Neural cell (in vitro differentiated cells): ENCODE measurements around the gene CUL2. TPM values are rescaled to one million over a fixed set of nuclear protein-coding genes. Genes with fewer than 3 reads are reported as not detected.

ENCODE experiments used
- H2AFZ ChIP-seq: fragments of 200-600, 300-800 bp; sonication (generic), shearing (Covaris generic); 2 replicates; pipeline ENCODE4 v1.6.0; 2014; ENCODE audit warnings: low read depth, mild to moderate bottlenecking, antibody characterized with exemption, low read length, moderate library complexity
- H3F3A ChIP-seq: fragments of 200-600 bp; shearing (Covaris generic); 2 replicates; pipeline ENCODE4 v1.6.1; 2016; ENCODE audit warnings: mild to moderate bottlenecking, moderate library complexity, mixed read lengths, antibody characterized with exemption, low read length; ENCODE audit not compliant: insufficient read depth, poor library complexity, severe bottlenecking
- H3K27ac ChIP-seq: fragments of 200-600, 300-800 bp; sonication (generic), shearing (Covaris generic); 2 replicates; pipeline ENCODE4 v1.5.1; 2014; ENCODE audit warnings: mild to moderate bottlenecking, low read length, moderate library complexity
- H3K27me3 ChIP-seq: fragments of 300-800, 200-600 bp; sonication (generic), shearing (Covaris generic); 2 replicates; pipeline ENCODE4 v1.6.0; 2014; ENCODE audit warnings: mild to moderate bottlenecking, low read depth, low read length, moderate library complexity; ENCODE audit not compliant: insufficient read depth
- H3K36me3 ChIP-seq: fragments of 300-800, 200-600 bp; sonication (generic), shearing (Covaris generic); 2 replicates; pipeline ENCODE4 v1.5.1; 2014; ENCODE audit warnings: mild to moderate bottlenecking, antibody characterized with exemption, low read length, moderate library complexity; ENCODE audit not compliant: insufficient read depth
- H3K4me2 ChIP-seq: fragments of 300-800, 200-600 bp; sonication (generic), shearing (Covaris generic); 2 replicates; pipeline ENCODE4 v1.6.0; 2014; ENCODE audit warnings: mild to moderate bottlenecking, low read length
- H3K4me3 ChIP-seq: fragments of 300-800, 200-600 bp; sonication (generic), shearing (Covaris generic); 2 replicates; pipeline ENCODE4 v1.5.1; 2014; ENCODE audit warnings: mild to moderate bottlenecking, low read length, moderate library complexity
- H3K79me2 ChIP-seq: fragments of 200-600 bp; shearing (Covaris generic); replicated peaks from 2 replicates; pipeline ENCODE4 v1.6.0; 2014; ENCODE audit warnings: mild to moderate bottlenecking, low read length, moderate library complexity; ENCODE audit not compliant: insufficient read depth
- H3K9ac ChIP-seq: fragments of 300-800, 200-600 bp; sonication (generic), shearing (Covaris generic); 2 replicates; pipeline ENCODE4 v1.6.1; 2016; ENCODE audit warnings: mild to moderate bottlenecking, low read length, mixed read lengths
- H3K9me2 ChIP-seq: fragments of 200-600 bp; shearing (Covaris generic); 2 replicates; pipeline ENCODE4 v1.6.1; 2016; ENCODE audit warnings: mild to moderate bottlenecking, low read length, mixed read lengths; ENCODE audit not compliant: insufficient read depth
- H3K9me3 ChIP-seq: fragments of 200-600, 300-800 bp; sonication (generic), shearing (Covaris generic); 2 replicates; pipeline ENCODE4 v1.6.1; 2016; ENCODE audit warnings: mild to moderate bottlenecking, mixed run types, low read length, moderate library complexity, mixed read lengths
- H4K20me1 ChIP-seq: fragments of 200-600 bp; shearing (Covaris generic); 2 replicates; pipeline ENCODE4 v1.6.1; 2016; ENCODE audit warnings: mild to moderate bottlenecking, mixed run types; ENCODE audit not compliant: insufficient read depth
- EP300 ChIP-seq: fragments of 450-650 bp; conservative IDR thresholded peaks from 2 replicates; pipeline ENCODE4 v1.6.1; 2014; ENCODE audit warnings: antibody characterized with exemption, mild to moderate bottlenecking, moderate library complexity; ENCODE audit not compliant: poor library complexity, severe bottlenecking
- EZH2 ChIP-seq: fragments of 200-600, 300-800 bp; shearing (Covaris generic), sonication (generic); IDR thresholded peaks from 2 replicates; pipeline ENCODE4 v1.6.1; 2014; ENCODE audit warnings: antibody characterized with exemption, low read length, borderline replicate concordance, mild to moderate bottlenecking; ENCODE audit not compliant: insufficient read depth, poor library complexity, severe bottlenecking
- MXI1 ChIP-seq: fragments of 450-650 bp; conservative IDR thresholded peaks from 2 replicates; pipeline ENCODE4 v1.6.1; 2014; ENCODE audit warnings: antibody characterized with exemption, mild to moderate bottlenecking; ENCODE audit not compliant: poor library complexity, severe bottlenecking
- POLR2AphosphoS5 ChIP-seq: IDR thresholded peaks from 2 replicates; pipeline ENCODE4 v1.6.1; 2012
- RAD21 ChIP-seq: fragments of 450-650 bp; conservative IDR thresholded peaks from 2 replicates; pipeline ENCODE4 v1.6.1; 2014; ENCODE audit warnings: antibody characterized with exemption, mild to moderate bottlenecking, moderate library complexity
- SMC3 ChIP-seq: fragments of 450-650 bp; conservative IDR thresholded peaks from 2 replicates; pipeline ENCODE4 v1.6.1; 2014; ENCODE audit warnings: antibody characterized with exemption, mild to moderate bottlenecking, moderate library complexity; ENCODE audit not compliant: poor library complexity
- TAF1 ChIP-seq: IDR thresholded peaks from 2 replicates; pipeline ENCODE4 v1.6.1; 2012; ENCODE audit warnings: low read depth
- polyA plus RNA-seq: library from polyadenylated mRNA; depleted of rRNA; stranded (reverse); fragments of >200 nt; gene quantifications from 2 replicates; pipeline ENCODE4 v1.2.3, GENCODE V29; 2014
- TF ChIP-seq, protein P1 (sequence below): fragments of 450-650 bp; IDR thresholded peaks from 2 replicates; pipeline ENCODE4 v1.5.1; 2014; ENCODE audit warnings: antibody characterized with exemption, mild to moderate bottlenecking, moderate library complexity; ENCODE audit not compliant: poor library complexity, severe bottlenecking
- TF ChIP-seq, protein P2 (sequence below): IDR thresholded peaks from 2 replicates; pipeline ENCODE4 v1.6.1; 2012; ENCODE audit warnings: borderline replicate concordance

The CUL2 gene
- polyA plus RNA-seq, 1 donor from 2014 or later: 40.5 TPM

DNA sequence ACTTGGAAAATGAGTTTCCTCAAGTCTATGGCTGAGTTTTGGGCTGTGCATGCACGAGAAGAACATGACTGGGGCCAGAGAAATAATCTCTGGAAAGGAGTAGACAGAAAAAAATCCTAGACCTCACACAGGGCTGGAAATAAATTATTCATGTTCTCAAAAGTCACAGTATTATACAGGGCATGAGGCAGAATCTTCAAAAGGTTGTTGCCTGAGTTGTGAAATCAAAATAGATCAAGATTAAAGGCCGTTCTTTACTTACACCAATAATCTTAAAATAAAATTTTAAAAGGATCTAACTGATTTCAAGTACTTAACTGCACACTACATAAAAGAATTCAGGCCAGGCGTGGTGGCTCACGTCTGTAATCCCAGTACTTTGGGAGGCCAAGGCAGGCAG is 22.4 kb upstream of the CUL2 start:
- Histone ChIP-seq H3K27me3 (no peaks in the 10 kb centered on the region), H3K4me3 (no peak overlapping the region), H3K9me2 (no peaks in the 10 kb centered on the region), H3K4me2 (no peak overlapping the region), H3K9ac (no peak overlapping the region), H2AFZ (no peak overlapping the region), H3K9me3 (no peaks in the 10 kb centered on the region), H4K20me1 (no peaks in the 10 kb centered on the region), H3K27ac (no peak overlapping the region), H3F3A (no peaks in the 10 kb centered on the region), H3K79me2 (no peaks in the 10 kb centered on the region), H3K36me3 (no peaks in the 10 kb centered on the region)
- TF ChIP-seq TAF1 (no peak), POLR2AphosphoS5 (no peak), MXI1 (no peak), RAD21 (no peak), EZH2 (no peak), EP300 (no peak), SMC3 (no peak)
- TF ChIP-seq, protein P1, sequence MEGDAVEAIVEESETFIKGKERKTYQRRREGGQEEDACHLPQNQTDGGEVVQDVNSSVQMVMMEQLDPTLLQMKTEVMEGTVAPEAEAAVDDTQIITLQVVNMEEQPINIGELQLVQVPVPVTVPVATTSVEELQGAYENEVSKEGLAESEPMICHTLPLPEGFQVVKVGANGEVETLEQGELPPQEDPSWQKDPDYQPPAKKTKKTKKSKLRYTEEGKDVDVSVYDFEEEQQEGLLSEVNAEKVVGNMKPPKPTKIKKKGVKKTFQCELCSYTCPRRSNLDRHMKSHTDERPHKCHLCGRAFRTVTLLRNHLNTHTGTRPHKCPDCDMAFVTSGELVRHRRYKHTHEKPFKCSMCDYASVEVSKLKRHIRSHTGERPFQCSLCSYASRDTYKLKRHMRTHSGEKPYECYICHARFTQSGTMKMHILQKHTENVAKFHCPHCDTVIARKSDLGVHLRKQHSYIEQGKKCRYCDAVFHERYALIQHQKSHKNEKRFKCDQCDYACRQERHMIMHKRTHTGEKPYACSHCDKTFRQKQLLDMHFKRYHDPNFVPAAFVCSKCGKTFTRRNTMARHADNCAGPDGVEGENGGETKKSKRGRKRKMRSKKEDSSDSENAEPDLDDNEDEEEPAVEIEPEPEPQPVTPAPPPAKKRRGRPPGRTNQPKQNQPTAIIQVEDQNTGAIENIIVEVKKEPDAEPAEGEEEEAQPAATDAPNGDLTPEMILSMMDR: no peak
- TF ChIP-seq, protein P2, sequence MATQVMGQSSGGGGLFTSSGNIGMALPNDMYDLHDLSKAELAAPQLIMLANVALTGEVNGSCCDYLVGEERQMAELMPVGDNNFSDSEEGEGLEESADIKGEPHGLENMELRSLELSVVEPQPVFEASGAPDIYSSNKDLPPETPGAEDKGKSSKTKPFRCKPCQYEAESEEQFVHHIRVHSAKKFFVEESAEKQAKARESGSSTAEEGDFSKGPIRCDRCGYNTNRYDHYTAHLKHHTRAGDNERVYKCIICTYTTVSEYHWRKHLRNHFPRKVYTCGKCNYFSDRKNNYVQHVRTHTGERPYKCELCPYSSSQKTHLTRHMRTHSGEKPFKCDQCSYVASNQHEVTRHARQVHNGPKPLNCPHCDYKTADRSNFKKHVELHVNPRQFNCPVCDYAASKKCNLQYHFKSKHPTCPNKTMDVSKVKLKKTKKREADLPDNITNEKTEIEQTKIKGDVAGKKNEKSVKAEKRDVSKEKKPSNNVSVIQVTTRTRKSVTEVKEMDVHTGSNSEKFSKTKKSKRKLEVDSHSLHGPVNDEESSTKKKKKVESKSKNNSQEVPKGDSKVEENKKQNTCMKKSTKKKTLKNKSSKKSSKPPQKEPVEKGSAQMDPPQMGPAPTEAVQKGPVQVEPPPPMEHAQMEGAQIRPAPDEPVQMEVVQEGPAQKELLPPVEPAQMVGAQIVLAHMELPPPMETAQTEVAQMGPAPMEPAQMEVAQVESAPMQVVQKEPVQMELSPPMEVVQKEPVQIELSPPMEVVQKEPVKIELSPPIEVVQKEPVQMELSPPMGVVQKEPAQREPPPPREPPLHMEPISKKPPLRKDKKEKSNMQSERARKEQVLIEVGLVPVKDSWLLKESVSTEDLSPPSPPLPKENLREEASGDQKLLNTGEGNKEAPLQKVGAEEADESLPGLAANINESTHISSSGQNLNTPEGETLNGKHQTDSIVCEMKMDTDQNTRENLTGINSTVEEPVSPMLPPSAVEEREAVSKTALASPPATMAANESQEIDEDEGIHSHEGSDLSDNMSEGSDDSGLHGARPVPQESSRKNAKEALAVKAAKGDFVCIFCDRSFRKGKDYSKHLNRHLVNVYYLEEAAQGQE: no peak

DNA sequence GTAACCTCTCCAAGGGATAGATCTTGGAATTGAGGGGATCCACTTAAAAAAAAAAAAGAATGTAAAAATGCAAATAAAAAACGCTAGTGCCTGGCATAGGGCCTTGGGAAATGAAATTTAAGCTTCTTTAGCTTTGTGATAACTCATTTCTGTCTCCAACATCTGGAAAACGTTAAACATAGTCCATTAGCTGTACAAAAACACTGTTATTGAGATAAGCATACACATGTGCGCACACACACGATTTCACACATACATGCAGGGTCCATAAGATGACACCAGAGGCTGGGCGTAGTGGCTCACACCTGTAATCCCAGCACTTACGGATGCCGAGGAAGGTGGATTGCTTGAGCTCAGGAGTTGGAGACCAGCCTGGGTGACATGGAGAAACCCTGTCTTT is 13.7 kb upstream of the CUL2 start:
- no peak overlapping the region for H3K4me2 ChIP-seq
- H3K9me3 ChIP-seq: no peaks in the 10 kb centered on the region
- no peaks in the 10 kb centered on the region for H4K20me1 ChIP-seq
- no peak overlapping the region for H3K27ac ChIP-seq
- H3K9ac ChIP-seq: no peak overlapping the region
- H2AFZ ChIP-seq: no peak overlapping the region
- H3K36me3 ChIP-seq: no peaks in the 10 kb centered on the region
- H3K9me2 ChIP-seq: no peaks in the 10 kb centered on the region
- no peaks in the 10 kb centered on the region for H3F3A ChIP-seq
- TF ChIP-seq POLR2AphosphoS5: no peak
- no peak for TF ChIP-seq MXI1
- no peak for TF ChIP-seq SMC3
- TF ChIP-seq, protein P2: no peak
- TF ChIP-seq EZH2: no peak
- no peak for TF ChIP-seq TAF1
- H3K4me3 ChIP-seq: no peak overlapping the region
- H3K27me3 ChIP-seq: no peaks in the 10 kb centered on the region
- no peaks in the 10 kb centered on the region for H3K79me2 ChIP-seq
